Nephron (organoid): Measurements from ENCODE around the gene CMTM4.
"Not testable (repeated sequence)": the region's sequence is repeated elsewhere in the genome, so short reads cannot be mapped to it uniquely, and the experiment has no call there.

Experiments used
- H3K27ac Mint-ChIP-seq, 3 experiments: 2 replicates each; pipeline ENCODE4 v1.8.0; 2020; ENCODE audit warnings: mixed read lengths in 3 of 3, mild to moderate bottlenecking in 2 of 3, moderate library complexity in 1 of 3
- H3K27me3 Mint-ChIP-seq: 2 replicates; pipeline ENCODE4 v1.8.0; 2021; ENCODE audit warnings: low read depth, mild to moderate bottlenecking, moderate library complexity, mixed read lengths
- H3K36me3 Mint-ChIP-seq: 2 replicates; pipeline ENCODE4 v1.8.0; 2020; ENCODE audit warnings: low read depth, mixed read lengths
- H3K4me1 Mint-ChIP-seq: 2 replicates; pipeline ENCODE4 v1.8.0; 2020; ENCODE audit warnings: mixed read lengths
- H3K4me3 Mint-ChIP-seq, 3 experiments: 2 replicates each; pipeline ENCODE4 v1.8.0; 2020; ENCODE audit warnings: mild to moderate bottlenecking in 3 of 3, mixed read lengths in 3 of 3, moderate library complexity in 2 of 3
- H3K9me3 Mint-ChIP-seq: 2 replicates; pipeline ENCODE4 v1.8.0; 2020; ENCODE audit warnings: mixed read lengths
- CTCF ChIP-seq, 3 experiments: fragments of 200-600 bp; sonication (generic); IDR thresholded peaks; one replicate each; pipeline ENCODE4 v1.5.0; 2021; ENCODE audit warnings: antibody characterized with exemption in 3 of 3; ENCODE audit not compliant: unreplicated experiment in 3 of 3

The CMTM4 gene

GRCh38 chr16:66574531-66574930, 122.0 kb downstream of the CMTM4 start:
- no peaks in the 10 kb centered on the region for H3K9me3 Mint-ChIP-seq
- H3K4me1 Mint-ChIP-seq, result peaks cover 13% of the 10 kb centered on the region
- no peak overlapping the region for H3K4me3 Mint-ChIP-seq
- no peak for TF ChIP-seq CTCF (IDR thresholded peaks at IDR 0.05; ENCODE audit: unreplicated experiment in 3 of 3)
- H3K27me3 Mint-ChIP-seq, result peaks cover 5% of the 10 kb centered on the region
- peak overlapping the region; percentile 23 to 79 (median 54) for H3K27ac Mint-ChIP-seq
- no peaks in the 10 kb centered on the region for H3K36me3 Mint-ChIP-seq

GRCh38 chr16:66574081-66574480, 122.5 kb downstream of the CMTM4 start:
- TF ChIP-seq CTCF (IDR thresholded peaks at IDR 0.05; ENCODE audit: unreplicated experiment in 3 of 3), result no peak
- H3K4me3 Mint-ChIP-seq, result no peak overlapping the region
- no peaks in the 10 kb centered on the region for H3K9me3 Mint-ChIP-seq
- H3K4me1 Mint-ChIP-seq, result peaks cover 13% of the 10 kb centered on the region
- no peaks in the 10 kb centered on the region for H3K36me3 Mint-ChIP-seq
- peaks cover 5% of the 10 kb centered on the region for H3K27me3 Mint-ChIP-seq
- H3K27ac Mint-ChIP-seq, result peak overlapping the region; percentile 23 to 79 (median 54)

DNA sequence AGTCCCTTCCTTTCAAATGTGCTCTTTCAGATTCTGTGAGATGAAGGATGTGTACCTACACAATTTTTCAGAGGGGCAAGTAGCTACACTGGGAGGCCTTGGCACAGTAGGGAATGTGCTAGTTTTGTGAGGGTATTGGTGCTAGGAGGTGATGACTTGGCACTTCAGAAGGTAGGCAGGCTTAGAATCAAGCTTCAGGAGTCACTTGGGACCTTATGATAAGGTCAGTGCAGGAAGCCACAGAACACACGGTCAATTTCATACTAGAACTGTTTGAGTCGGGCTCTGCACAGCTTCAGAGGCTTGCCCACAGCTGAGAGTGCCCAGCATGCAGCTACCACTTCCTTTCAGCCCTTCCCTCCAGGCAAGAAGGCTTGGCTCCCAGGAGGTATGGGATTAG, 124.2 kb downstream of the CMTM4 start:
- Mint-ChIP-seq H3K36me3 (peaks cover 2% of the 10 kb centered on the region), H3K4me3 (no peak overlapping the region), H3K4me1 (peaks cover 10% of the 10 kb centered on the region), H3K27ac (peak overlapping the region in 1 of 3 experiments; percentile 60), H3K27me3 (peaks cover under 1% of the 10 kb centered on the region), H3K9me3 (no peaks in the 10 kb centered on the region)
- TF ChIP-seq CTCF (IDR thresholded peaks at IDR 0.05; ENCODE audit: unreplicated experiment in 3 of 3), result no peak

DNA sequence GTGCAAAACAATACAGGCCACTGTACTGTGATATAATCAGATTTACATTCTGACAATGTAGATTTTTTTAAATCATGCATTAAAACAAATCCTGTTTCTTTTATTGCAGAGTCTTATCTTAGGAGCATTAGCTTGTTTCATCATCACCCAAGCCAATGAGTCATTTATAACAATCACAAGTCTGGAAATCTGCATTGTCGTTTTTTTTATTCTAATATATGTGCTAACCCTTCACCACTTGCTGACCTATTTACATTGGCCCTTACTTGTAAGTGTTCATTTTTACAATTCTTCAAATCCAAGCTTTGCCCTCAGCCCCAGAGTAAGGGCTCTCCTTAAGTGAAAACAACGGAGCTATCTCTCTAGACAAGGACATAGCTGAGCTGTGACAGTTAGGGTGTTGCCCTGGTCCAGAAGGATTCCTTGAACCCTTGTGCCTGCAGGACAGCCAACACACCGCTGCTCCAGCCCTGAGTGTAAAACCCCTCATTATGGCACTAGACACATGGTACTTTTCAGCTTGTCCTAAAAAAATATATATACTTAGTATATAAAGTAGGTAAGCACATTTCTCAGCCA, 126.6 kb downstream of the CMTM4 start:
- no peak overlapping the region for H3K27ac Mint-ChIP-seq
- peaks cover 4% of the 10 kb centered on the region for H3K27me3 Mint-ChIP-seq
- peaks cover 26% of the 10 kb centered on the region for H3K36me3 Mint-ChIP-seq
- H3K9me3 Mint-ChIP-seq, result no peaks in the 10 kb centered on the region
- H3K4me1 Mint-ChIP-seq, result peaks cover 7% of the 10 kb centered on the region
- no peak overlapping the region for H3K4me3 Mint-ChIP-seq
- TF ChIP-seq CTCF (IDR thresholded peaks at IDR 0.05; ENCODE audit: unreplicated experiment in 3 of 3), result no peak

DNA sequence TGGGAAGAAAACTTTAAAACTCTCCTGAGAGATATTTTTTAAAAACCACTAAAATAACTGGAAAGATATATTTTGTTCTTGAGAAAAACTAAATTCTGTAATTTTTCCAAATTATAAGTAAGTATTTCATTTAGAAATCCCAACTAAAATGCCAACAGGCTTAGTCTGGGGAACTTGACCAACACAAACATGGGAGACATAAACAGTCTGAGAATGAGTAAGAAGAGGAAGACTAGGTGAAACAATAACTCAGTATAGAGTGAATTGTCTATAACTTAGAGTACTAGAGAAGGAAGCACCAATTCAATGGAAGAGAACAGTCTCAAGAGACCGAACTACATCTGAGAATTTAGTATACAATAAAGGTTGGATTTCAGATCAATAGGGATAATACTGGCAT, 127.4 kb downstream of the CMTM4 start:
- no peak overlapping the region for H3K4me3 Mint-ChIP-seq
- H3K27me3 Mint-ChIP-seq, result peaks cover 4% of the 10 kb centered on the region
- H3K36me3 Mint-ChIP-seq, result peaks cover 29% of the 10 kb centered on the region
- TF ChIP-seq CTCF (IDR thresholded peaks at IDR 0.05; ENCODE audit: unreplicated experiment in 3 of 3), result no peak
- H3K9me3 Mint-ChIP-seq, result no peaks in the 10 kb centered on the region
- peaks cover 4% of the 10 kb centered on the region for H3K4me1 Mint-ChIP-seq
- H3K27ac Mint-ChIP-seq, result no peak overlapping the region

DNA sequence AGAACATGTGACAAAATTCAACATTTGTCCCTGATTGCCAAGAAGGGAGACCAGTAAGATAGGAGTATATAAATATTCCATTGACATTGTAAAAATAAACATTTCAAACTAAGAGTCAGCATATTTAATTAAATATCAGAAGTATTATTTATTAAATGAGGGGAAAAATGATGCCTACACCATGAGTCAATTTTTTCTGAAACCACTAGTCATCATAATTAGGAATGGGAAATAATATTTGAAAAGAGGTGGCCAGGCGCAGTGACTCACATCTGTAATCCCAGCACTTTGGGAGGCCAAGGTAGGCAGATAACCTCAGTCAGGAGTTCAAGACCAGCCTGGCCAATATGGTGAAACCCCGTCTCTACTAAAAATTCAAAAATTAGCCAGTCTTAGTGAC, 128.2 kb downstream of the CMTM4 start:
- Mint-ChIP-seq H3K9me3 (no peaks in the 10 kb centered on the region), H3K4me1 (no peaks in the 10 kb centered on the region), H3K27ac (no peak overlapping the region), H3K4me3 (no peak overlapping the region), H3K27me3 (peaks cover 4% of the 10 kb centered on the region), H3K36me3 (peaks cover 33% of the 10 kb centered on the region)
- no peak for TF ChIP-seq CTCF (IDR thresholded peaks at IDR 0.05; ENCODE audit: unreplicated experiment in 3 of 3)

- not testable (repeated sequence) for H3K9me3 Mint-ChIP-seq, H3K4me3 Mint-ChIP-seq, H3K27me3 Mint-ChIP-seq, H3K4me1 Mint-ChIP-seq, H3K27ac Mint-ChIP-seq
- H3K36me3 Mint-ChIP-seq, result peaks cover 33% of the 10 kb centered on the region
These were observed 129.3 kb downstream of the CMTM4 start for GRCh38 chr16:66567270-66567669.
